IPS-NIHi7 (cell line): Measurements from ENCODE around the gene TNPO1.
"Not testable (repeated sequence)": the region's sequence is repeated elsewhere in the genome, so short reads cannot be mapped to it uniquely, and the experiment has no call there.

Experiments used
- DNase-seq: peaks from one replicate; pipeline ENCODE4 v3.0.0; 2012; ENCODE audit warnings: mixed read lengths; ENCODE audit errors: extremely low spot score

Gene TNPO1

DNA sequence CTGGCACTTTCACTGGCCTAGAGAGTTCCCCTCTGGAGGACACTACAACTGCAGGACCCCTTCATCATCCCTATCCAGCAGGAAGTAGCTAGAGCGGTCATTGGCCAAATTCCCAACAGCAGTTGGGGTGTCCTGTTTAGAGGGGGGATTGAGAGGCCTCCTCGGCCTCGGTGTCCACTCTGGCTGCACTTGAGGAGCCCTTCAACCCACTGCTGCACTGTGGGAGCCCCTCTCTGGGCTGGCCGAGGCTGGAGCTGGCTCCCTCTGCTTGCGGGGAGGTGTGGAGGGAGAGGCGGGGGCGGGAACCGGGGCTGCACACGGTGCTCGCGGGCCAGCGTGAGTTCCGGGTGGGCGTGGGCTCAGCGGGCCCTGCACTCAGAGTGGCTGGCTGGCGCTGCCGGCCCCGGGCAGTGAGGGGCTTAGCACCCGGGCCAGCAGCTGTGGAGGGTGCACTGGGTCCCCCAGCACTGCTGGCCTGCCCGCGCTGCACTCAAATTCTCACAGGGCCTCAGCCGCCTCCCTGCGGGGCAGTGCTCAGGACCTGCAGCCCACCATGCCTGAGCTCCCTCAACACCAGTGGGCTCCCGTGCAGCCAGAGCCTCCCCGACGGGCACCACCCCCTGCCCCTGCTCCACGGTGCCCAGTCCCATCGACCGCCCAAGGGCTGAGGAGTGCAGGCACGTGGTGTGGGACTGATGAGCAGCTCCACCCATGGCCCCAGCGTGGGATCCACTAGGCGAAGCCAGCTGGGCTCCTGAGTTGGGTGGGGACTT, 118.7 kb downstream of the TNPO1 start:
- not testable (repeated sequence) for DNase-seq

DNA sequence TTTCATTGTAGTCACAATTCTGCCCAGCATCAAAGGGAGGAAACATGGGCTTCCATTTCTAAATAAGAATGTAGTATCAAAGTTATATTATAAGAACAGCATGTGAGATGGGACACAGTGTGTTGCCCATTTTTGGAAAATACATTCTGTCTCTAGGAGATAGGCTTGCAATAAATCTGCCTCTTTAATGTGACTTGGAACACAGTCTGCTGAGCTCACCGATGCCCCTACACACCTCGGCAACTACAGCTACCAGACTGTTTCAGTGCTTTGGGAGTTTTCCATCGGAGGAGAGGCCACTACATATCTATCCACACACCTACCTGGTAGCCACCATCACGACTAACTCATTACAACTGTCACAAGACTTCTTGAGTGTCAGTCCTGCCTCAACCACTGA, 120.4 kb downstream of the TNPO1 start:
- no peak for DNase-seq

DNA sequence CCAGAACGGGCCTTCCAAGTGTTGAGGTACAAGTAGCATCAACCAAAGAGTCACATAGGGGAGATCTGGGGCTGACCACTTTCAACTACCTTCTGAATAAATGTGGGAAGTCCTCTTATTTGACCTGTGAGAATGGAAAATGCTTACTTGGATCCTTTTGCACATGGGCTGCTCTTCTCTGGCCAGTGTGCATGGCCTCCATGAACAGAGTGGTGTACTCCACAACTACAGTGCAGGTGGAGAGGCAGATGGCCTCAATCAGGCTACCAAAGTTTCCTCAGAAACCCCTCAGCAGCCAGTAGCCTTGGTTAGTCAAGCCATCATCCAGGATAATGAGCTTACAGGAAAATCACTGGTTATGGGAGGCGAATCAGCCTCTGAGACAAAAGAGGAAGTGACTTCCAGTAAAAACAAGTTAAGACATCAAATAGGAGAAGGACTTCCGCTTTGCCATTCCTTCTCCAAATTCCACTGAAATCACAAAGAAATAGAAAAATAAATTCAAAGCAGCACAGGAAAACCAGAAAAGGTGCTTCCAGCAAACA, 121.1 kb downstream of the TNPO1 start:
- no peak for DNase-seq

DNA sequence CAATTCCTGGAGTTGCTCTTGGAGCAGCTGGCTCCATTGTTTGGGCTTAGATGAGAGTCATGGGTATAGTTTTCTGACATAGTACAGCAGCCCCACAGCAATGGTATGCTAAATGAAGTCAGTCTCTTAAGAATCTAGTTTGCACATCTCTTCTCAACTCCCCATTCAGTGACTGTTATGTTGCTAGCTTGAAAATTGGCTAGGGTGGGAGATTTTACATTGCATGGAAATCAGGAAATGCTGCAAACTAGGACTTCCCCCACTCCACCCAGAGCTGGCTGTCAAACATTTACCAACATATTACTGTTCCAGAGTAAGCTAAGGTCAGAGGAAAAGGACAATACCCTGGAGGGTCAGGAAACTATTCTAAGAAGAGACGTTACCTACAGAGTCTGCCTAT, 121.7 kb downstream of the TNPO1 start:
- DNase-seq = no peak

DNA sequence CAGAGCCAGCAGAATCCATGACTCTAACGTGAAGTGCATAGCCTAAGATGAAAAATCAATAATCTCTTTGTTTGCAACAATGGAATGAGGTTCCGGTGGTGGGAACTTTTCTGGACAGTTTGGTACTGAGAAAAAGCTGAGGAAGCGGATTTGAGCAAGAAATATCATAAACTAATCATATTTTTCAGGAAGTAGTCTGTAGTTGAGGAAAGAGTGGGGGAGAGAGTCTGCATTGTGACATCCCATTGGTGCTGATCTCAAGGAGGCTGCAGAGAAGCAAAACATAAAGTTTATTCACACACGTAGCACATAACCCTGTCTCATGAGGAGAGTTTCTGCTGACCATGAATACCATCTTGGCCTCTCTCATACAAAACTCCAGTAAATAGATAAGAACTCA, 123.6 kb downstream of the TNPO1 start:
- DNase-seq = no peak

DNA sequence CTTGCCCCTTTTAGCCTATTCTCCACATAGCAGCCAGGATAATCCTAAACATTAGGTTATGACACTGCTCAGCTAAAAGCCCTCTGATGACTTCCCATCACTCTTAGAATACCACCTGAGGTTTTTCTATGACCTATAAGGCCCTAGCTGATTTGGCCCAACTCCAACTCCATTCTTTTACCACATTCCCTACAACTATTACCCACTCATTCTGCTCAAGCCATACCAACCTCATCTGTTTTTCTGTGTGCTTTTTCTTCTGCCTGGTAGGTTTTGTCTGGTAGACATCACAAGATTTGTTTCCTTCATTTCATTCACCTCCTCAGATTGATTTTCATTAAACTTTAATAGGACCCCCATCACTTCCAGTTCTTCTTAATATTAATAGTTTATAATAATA, 126.8 kb downstream of the TNPO1 start:
- DNase-seq = no peak

DNA sequence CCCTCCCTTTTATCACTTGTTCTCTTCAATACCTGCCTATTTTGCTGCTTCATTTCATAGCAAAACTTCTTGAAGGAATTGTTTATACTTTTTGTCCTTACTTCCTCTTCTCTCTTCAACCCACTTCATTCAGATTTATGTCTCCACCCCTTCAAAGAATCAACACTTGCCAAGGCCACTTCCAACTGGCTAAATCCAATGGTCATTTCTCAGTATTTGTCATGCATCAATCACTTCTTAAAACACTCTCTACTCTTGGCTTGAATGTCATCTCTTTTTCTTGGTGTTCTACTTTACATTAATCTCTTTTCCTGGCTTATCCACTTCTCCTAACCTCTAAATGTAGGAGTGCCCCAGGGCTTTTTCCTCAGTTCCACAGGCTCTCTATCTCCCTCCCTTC, 131.0 kb downstream of the TNPO1 start:
- no peak for DNase-seq

DNA sequence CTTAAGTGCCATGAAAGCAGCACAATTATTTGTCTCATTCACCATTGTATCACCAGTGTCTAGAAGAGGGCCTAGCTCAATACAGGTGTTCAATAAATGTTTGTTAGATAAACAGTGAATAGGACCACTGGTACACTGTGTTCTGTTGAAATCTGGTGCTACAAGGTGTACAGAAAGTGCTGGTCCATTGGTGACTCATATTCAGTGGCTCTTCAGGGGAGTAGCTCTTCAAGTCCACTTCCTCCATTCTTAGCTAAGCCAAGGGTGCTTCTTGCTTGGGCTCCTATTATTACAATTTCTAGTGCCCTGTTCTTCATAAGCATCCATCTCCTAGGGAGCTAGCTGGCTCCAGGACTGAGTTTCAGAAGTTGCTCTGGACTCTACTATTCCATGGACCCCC, 133.0 kb downstream of the TNPO1 start:
- DNase-seq = no peak

DNA sequence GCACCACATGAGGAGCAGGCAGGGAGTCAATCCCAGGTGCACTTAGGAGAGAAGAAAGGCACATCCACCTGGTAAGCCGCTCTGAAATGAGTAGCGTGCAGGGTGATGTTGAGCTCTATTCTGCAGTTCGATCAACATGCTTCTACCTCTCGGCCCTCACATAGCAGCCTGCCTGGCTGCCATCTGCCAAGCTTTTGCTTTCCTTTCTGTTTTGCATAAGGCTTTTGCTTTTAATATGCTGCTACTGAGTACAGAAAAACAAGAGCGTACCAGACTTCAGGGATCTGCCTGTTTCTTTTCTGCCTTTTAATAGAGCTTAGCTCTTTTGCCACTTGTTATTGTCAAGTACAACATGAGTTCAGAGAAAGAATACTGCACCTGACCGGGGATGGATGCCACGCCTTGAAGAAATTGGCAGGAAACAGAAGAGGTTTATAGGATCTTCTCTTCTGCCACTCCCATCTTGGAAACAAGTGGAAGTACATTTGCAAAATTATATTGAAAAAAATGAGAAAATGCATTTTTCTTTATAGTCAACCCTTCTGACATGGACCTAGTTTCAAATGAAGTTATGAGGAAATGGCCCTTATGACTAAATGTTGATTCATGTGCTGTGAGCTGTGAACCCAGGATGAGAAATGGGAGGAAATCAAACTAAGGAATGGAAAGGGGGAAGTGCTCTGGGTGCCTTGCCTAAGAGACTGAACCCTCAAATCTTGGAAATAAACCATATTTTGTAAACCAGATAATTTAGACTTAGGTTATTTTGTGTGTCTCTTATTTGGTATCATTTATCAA, 135.4 kb downstream of the TNPO1 start:
- no peak for DNase-seq

DNA sequence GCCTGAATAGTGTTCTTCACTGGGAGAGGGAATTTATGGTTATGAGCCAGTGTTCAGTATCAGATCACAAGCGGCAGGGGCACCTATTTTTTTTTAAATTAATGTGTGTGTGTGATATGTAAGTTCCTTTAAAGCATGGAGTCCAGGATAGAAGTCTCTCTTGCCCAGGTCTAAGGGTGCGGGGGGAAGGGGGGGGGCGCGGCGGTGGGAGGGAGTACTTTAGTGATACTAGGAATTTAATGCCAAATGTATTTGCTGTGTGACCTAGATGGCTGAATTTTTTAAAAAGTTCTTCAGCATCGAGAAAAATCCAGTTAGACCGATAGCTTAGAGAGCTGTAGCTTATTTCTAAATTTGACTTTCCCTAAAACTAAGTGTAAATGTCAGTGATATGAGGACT, 137.9 kb downstream of the TNPO1 start:
- DNase-seq = no peak

DNA sequence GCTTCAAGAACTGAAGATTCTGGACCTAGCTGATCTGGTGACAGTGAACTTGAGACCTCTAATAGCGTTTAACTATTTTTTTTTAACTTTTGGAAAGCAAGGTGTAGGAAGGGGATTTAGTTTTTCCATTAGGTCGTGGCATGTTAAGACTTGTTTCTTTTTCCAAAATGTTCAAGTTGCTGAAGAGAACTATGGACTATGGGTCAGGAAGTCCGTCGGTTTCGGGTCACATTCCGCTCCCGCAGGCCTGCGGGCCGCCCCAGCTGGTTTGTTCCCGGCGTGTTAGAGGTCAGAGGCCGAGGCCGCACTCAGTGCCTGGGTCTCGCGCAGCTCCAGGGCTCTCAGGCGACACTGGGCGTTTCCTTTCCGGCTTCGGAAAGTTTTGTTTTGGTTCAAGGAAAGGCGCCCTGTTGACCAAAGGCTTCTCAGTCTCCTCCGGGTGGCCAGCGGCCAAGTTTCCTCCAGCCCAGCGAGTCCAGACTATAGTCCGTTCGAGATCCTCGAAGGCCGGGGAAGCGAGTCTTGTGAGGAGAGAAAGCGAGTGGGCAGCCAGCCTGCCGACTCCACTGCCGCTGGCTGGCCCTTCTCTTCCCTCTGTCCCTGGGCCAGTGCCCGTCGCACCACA, 138.8 kb downstream of the TNPO1 start:
- peak; percentile 64 for DNase-seq

DNA sequence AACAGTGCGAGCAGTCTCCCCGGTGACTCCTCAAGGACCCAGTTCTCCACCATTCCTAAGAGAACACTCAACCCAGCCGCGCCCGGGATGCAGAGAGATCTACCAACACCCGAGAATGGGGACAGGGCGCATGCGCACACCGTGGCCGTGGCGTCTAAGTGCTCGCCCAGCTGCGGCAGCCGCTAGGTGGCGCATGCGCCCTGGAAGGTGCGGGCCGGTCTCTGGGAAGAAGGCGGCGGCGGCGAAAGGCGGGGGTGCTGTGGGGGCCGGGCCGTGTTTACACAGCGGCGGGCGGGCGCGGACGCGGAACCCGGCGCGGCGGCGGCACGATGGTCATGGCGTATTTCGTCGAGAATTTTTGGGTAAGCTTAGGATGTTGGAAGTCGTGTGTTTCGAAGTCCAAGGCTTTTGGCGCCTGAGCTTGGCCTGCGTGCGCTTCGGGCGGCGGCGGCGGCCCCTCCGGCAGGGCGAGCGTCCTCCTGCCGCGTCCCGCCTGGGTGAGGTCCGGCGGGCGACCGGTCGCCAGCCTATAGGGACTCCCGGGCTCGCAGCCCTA, 139.4 kb downstream of the TNPO1 start, which contains the start of gene FCHO2:
TSS of gene FCHO2 (plus strand) at position 274 of the 556 bp plus-strand sequence. CDS start at position 330, 56 bp downstream.
- DNase-seq = peak; percentile 98

DNA sequence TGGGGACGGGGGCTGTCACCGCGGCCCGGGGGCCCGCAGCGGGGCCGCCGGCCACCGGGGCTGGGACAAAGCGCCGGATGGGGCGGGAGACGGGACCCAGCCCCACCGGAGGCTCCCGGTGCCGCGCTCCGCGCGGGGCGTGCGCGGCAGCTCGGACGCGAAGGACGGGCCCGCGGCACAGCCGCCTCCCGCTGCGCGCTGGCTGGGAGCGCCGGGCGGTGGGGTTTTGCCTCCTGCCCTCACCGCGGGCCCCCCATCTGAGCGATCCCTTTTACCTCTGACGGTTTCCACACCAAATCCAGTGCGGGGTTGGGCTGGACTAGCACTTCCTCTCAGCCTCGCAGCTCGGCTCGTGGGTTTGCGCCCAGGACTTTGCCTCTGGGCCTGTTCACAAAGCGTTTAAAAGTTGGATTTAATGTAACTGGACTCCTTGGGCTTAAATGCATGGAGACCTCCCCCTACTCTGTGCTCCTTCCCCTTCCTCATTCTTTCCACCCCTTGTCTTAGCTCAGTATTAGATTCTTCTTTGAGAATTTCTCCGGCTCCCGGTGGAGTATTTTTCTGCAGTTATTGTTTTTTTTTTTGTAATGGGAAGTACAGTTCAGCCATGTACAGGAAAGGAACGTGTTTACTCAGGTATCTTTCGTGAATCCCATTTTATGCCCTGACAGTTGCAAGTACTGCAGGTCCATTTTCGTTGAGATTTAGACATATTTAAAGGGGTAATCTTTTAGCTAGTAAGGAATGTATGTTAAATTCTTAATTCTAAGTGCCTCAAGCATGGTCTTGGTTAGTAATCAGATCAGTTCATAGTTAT, 140.1 kb downstream of the TNPO1 start:
- DNase-seq = no peak

DNA sequence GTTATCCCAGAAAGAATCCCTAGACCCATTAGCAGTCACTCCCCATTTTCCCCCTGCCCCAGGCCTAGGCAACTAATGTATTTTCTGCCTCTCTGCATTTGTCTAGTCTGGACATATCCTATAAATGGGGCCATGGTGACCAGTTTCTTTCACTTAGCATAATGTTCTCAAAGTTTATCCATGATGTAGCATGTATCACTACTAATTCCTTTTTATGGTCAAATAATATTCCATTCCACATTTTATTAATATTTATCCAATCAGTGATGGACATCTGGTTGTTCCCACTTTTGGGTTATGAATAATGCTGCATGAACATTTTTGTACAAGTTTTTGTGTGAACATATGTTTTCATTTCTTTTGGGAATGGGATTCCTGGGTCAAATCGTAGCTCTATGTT, 140.9 kb downstream of the TNPO1 start:
- DNase-seq = no peak

DNA sequence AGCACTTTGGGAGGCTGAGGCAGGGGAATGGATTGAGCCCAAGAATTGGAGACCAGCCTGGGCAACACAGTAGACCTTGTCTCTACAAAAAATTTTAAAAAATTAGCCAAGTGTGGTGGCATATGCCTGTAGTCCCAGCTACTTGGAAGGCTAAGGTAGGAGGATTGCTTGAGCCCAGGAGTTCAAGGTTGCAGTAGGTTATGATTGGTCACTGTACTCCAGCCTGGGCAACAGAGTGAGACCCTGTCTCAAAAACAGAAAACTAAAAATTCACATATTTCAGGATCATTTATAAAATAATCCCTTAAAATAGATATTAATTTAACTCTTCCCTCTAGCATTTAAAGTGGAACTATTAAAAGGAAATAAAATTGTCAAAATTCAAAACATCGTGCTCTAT, 142.8 kb downstream of the TNPO1 start:
- no peak for DNase-seq
